GM23338 (cell line): ENCODE data around the gene MAPK1. TPM values are rescaled to one million over a fixed set of nuclear protein-coding genes. Genes with fewer than 3 reads are reported as not detected.

Source experiments
- ATAC-seq: fragments of 200-7000 bp; cut with Tn5 transposase; 3 replicates; pipeline ENCODE4 v1.9.1; 2020
- DNase-seq: peaks from one replicate; pipeline ENCODE4 v3.0.0-alpha.2; 2015; ENCODE audit warnings: low spot score
- H2AFZ ChIP-seq: fragments of 200-600 bp; sonication (generic); 2 replicates; pipeline ENCODE4 v1.8.0; 2016; ENCODE audit warnings: antibody characterized with exemption, mild to moderate bottlenecking, moderate library complexity
- H3F3A ChIP-seq: fragments of 200-600 bp; sonication (generic); replicated peaks from 2 replicates; pipeline ENCODE4 v1.8.0; 2017; ENCODE audit warnings: antibody characterized with exemption, mixed run types, low read depth
- H3K27ac ChIP-seq: fragments of 200-600 bp; sonication (generic); 2 replicates; pipeline ENCODE4 v1.6.1; 2016; ENCODE audit warnings: low read depth
- H3K27me3 ChIP-seq: fragments of 200-600 bp; sonication (generic); 2 replicates; pipeline ENCODE4 v1.8.0; 2016; ENCODE audit warnings: mild to moderate bottlenecking, mixed run types, moderate library complexity; ENCODE audit not compliant: insufficient read depth
- H3K36me3 ChIP-seq: fragments of 200-600 bp; sonication (generic); 2 replicates; pipeline ENCODE4 v1.8.0; 2016; ENCODE audit warnings: mild to moderate bottlenecking; ENCODE audit not compliant: insufficient read depth
- H3K4me1 ChIP-seq: fragments of 200-600 bp; sonication (generic); 2 replicates; pipeline ENCODE4 v1.8.0; 2016; ENCODE audit warnings: mild to moderate bottlenecking, moderate library complexity; ENCODE audit not compliant: insufficient read depth
- H3K4me2 ChIP-seq: fragments of 200-600 bp; sonication (generic); 2 replicates; pipeline ENCODE4 v1.7.1; 2017; ENCODE audit warnings: mixed run types
- H3K4me3 ChIP-seq: fragments of 200-600 bp; sonication (generic); 2 replicates; pipeline ENCODE4 v1.6.1; 2016; ENCODE audit warnings: mixed run types
- H3K79me2 ChIP-seq: fragments of 200-600 bp; sonication (generic); replicated peaks from 2 replicates; pipeline ENCODE4 v1.8.0; 2017; ENCODE audit warnings: mild to moderate bottlenecking; ENCODE audit not compliant: insufficient read depth
- H3K9me2 ChIP-seq: fragments of 200-600 bp; sonication (generic); 2 replicates; pipeline ENCODE4 v1.8.0; 2017; ENCODE audit not compliant: insufficient read depth
- H4K20me1 ChIP-seq: fragments of 200-600 bp; sonication (generic); replicated peaks from 2 replicates; pipeline ENCODE4 v1.8.0; 2017; ENCODE audit warnings: mild to moderate bottlenecking; ENCODE audit not compliant: insufficient read depth
- H3K27ac Mint-ChIP-seq: 2 replicates; pipeline ENCODE4 v1.8.0; 2020; ENCODE audit warnings: inconsistent platforms, mild to moderate bottlenecking, moderate library complexity, mixed read lengths
- H3K27me3 Mint-ChIP-seq: 3 replicates; pipeline ENCODE4 v1.8.0; 2022; ENCODE audit warnings: low read depth, mild to moderate bottlenecking, moderate library complexity, mixed read lengths, inconsistent platforms; ENCODE audit not compliant: insufficient read depth, poor library complexity
- H3K36me3 Mint-ChIP-seq: 3 replicates; pipeline ENCODE4 v1.8.0; 2021; ENCODE audit warnings: low read depth, mild to moderate bottlenecking, inconsistent platforms, moderate library complexity, mixed read lengths
- H3K4me1 Mint-ChIP-seq: 3 replicates; pipeline ENCODE4 v1.8.0; 2020; ENCODE audit warnings: mild to moderate bottlenecking, inconsistent platforms, mixed read lengths
- H3K4me3 Mint-ChIP-seq: 3 replicates; pipeline ENCODE4 v1.8.0; 2021; ENCODE audit warnings: moderate library complexity, mild to moderate bottlenecking, inconsistent platforms, mixed read lengths
- H3K9me3 Mint-ChIP-seq: 3 replicates; pipeline ENCODE4 v1.8.0; 2020; ENCODE audit warnings: moderate library complexity, mild to moderate bottlenecking, inconsistent platforms, mixed read lengths
- CREB1 ChIP-seq: fragments of 250-450 bp; sonication (Bioruptor Pico); IDR thresholded peaks from 2 replicates; pipeline ENCODE4 v1.5.0; 2020; ENCODE audit warnings: low read depth, mild to moderate bottlenecking, moderate library complexity
- CTCF ChIP-seq, 2 experiments: fragments of 200-600 bp in 1 of 2; sonication (generic) in 1 of 2; conservative IDR thresholded peaks; 2 replicates each; pipeline versions ENCODE4 v1.5.1 to v1.6.1; 2016 to 2017; ENCODE audit warnings: antibody characterized with exemption in 2 of 2, low read depth in 2 of 2, mild to moderate bottlenecking in 2 of 2, moderate library complexity in 1 of 2
- ETS1 ChIP-seq: IDR thresholded peaks from 2 replicates; pipeline ENCODE4 v1.6.1; 2016; ENCODE audit warnings: antibody characterized with exemption
- EZH2 ChIP-seq: fragments of 200-600 bp; sonication (generic); IDR thresholded peaks from one replicate; pipeline ENCODE4 v1.8.0; 2017; ENCODE audit warnings: antibody characterized with exemption, mild to moderate bottlenecking, low read depth; ENCODE audit not compliant: unreplicated experiment
- EZH2phosphoT487 ChIP-seq: fragments of 200-600 bp; sonication (generic); IDR thresholded peaks from one replicate; pipeline ENCODE4 v1.8.1; 2018; ENCODE audit warnings: antibody characterized with exemption; ENCODE audit not compliant: unreplicated experiment
- JUNB ChIP-seq: IDR thresholded peaks from one replicate; pipeline ENCODE4 v1.6.1; 2016; ENCODE audit warnings: antibody characterized with exemption; ENCODE audit not compliant: unreplicated experiment
- NANOG ChIP-seq: IDR thresholded peaks from 2 replicates; pipeline ENCODE4 v1.6.1; 2016; ENCODE audit warnings: antibody characterized with exemption, borderline replicate concordance
- POLR2AphosphoS5 ChIP-seq: IDR thresholded peaks from 2 replicates; pipeline ENCODE4 v1.6.1; 2016; ENCODE audit warnings: antibody characterized with exemption, low read depth
- REST ChIP-seq: IDR thresholded peaks from one replicate; pipeline ENCODE4 v1.6.1; 2018; ENCODE audit warnings: antibody characterized with exemption; ENCODE audit not compliant: unreplicated experiment
- STAT1 ChIP-seq: IDR thresholded peaks from one replicate; pipeline ENCODE4 v1.6.1; 2016; ENCODE audit warnings: antibody characterized with exemption; ENCODE audit not compliant: unreplicated experiment
- ZNF331 ChIP-seq: fragments of 250-450 bp; sonication (Bioruptor Pico); IDR thresholded peaks from 2 replicates; pipeline ENCODE4 v1.5.0; 2020; ENCODE audit warnings: low read depth, mild to moderate bottlenecking, moderate library complexity
- polyA plus RNA-seq: library from polyadenylated mRNA; unstranded; fragments of >200 nt; fragmentation: Nextera tagmentation; extraction: Ambion mirVana; gene quantifications from 2 replicates; pipeline ENCODE4 v1.2.1, GENCODE V29; 2016
- total RNA-seq: library from RNA; depleted of rRNA; stranded (reverse); fragments of >200 nt; shearing (Covaris generic); gene quantifications from 2 replicates; pipeline ENCODE4 v1.2.3, GENCODE V29; 2014
- TF ChIP-seq, protein P1 (sequence below): fragments of 250-450 bp; sonication (Bioruptor Pico); IDR thresholded peaks from 2 replicates; pipeline ENCODE4 v1.5.0; 2020; ENCODE audit warnings: mild to moderate bottlenecking, moderate library complexity

The MAPK1 gene
- total and polyA plus RNA-seq, 2 experiments from 2014 or later, result 17.4 to 77.5 TPM

- peak overlapping the region; percentile 56; the same call in 1 of the 2 replicates for H3K27ac Mint-ChIP-seq
- no peak overlapping the region for H3K4me2 ChIP-seq
Observed at GRCh38 chr22:21754523-21754922, 112.9 kb downstream of the MAPK1 start.

More at GRCh38 chr22:21754523-21754922, 112.9 kb downstream of the MAPK1 start:
- Histone ChIP-seq H3F3A (peaks cover 6% of the 10 kb centered on the region; the same call in 1 of the 2 replicates), H3K36me3 (no peaks in the 10 kb centered on the region), H3K27me3 (no peaks in the 10 kb centered on the region), H3K79me2 (no peaks in the 10 kb centered on the region), H3K4me3 (no peak overlapping the region), H3K4me1 (no peaks in the 10 kb centered on the region), H3K9me2 (no peaks in the 10 kb centered on the region), H4K20me1 (0 out of 2 replicates have a peak, but pooled peaks cover 11% of the 10 kb centered on the region), H2AFZ (no peak overlapping the region), H3K27ac (no peak overlapping the region)
- Mint-ChIP-seq H3K27me3 (peaks cover 12% of the 10 kb centered on the region), H3K9me3 (no peaks in the 10 kb centered on the region; the same call in 2 of the 3 replicates), H3K4me1 (peaks cover 8% of the 10 kb centered on the region; the same call in 2 of the 3 replicates), H3K36me3 (peaks cover 8% of the 10 kb centered on the region), H3K4me3 (no peak overlapping the region)
- ATAC-seq (peak; percentile 52), DNase-seq (no peak)
- TF ChIP-seq EZH2 (no peak), ETS1 (no peak), REST (no peak), EZH2phosphoT487 (no peak), ZNF331 (CRISPR knock-in tag) (no peak), JUNB (no peak), NANOG (no peak), CREB1 (CRISPR knock-in tag) (no peak), POLR2AphosphoS5 (no peak), CTCF (conservative IDR thresholded peaks at IDR 0.05; ENCODE audit: low read depth in 2 of 2) (no peak), STAT1 (no peak)
- TF ChIP-seq, protein P1, sequence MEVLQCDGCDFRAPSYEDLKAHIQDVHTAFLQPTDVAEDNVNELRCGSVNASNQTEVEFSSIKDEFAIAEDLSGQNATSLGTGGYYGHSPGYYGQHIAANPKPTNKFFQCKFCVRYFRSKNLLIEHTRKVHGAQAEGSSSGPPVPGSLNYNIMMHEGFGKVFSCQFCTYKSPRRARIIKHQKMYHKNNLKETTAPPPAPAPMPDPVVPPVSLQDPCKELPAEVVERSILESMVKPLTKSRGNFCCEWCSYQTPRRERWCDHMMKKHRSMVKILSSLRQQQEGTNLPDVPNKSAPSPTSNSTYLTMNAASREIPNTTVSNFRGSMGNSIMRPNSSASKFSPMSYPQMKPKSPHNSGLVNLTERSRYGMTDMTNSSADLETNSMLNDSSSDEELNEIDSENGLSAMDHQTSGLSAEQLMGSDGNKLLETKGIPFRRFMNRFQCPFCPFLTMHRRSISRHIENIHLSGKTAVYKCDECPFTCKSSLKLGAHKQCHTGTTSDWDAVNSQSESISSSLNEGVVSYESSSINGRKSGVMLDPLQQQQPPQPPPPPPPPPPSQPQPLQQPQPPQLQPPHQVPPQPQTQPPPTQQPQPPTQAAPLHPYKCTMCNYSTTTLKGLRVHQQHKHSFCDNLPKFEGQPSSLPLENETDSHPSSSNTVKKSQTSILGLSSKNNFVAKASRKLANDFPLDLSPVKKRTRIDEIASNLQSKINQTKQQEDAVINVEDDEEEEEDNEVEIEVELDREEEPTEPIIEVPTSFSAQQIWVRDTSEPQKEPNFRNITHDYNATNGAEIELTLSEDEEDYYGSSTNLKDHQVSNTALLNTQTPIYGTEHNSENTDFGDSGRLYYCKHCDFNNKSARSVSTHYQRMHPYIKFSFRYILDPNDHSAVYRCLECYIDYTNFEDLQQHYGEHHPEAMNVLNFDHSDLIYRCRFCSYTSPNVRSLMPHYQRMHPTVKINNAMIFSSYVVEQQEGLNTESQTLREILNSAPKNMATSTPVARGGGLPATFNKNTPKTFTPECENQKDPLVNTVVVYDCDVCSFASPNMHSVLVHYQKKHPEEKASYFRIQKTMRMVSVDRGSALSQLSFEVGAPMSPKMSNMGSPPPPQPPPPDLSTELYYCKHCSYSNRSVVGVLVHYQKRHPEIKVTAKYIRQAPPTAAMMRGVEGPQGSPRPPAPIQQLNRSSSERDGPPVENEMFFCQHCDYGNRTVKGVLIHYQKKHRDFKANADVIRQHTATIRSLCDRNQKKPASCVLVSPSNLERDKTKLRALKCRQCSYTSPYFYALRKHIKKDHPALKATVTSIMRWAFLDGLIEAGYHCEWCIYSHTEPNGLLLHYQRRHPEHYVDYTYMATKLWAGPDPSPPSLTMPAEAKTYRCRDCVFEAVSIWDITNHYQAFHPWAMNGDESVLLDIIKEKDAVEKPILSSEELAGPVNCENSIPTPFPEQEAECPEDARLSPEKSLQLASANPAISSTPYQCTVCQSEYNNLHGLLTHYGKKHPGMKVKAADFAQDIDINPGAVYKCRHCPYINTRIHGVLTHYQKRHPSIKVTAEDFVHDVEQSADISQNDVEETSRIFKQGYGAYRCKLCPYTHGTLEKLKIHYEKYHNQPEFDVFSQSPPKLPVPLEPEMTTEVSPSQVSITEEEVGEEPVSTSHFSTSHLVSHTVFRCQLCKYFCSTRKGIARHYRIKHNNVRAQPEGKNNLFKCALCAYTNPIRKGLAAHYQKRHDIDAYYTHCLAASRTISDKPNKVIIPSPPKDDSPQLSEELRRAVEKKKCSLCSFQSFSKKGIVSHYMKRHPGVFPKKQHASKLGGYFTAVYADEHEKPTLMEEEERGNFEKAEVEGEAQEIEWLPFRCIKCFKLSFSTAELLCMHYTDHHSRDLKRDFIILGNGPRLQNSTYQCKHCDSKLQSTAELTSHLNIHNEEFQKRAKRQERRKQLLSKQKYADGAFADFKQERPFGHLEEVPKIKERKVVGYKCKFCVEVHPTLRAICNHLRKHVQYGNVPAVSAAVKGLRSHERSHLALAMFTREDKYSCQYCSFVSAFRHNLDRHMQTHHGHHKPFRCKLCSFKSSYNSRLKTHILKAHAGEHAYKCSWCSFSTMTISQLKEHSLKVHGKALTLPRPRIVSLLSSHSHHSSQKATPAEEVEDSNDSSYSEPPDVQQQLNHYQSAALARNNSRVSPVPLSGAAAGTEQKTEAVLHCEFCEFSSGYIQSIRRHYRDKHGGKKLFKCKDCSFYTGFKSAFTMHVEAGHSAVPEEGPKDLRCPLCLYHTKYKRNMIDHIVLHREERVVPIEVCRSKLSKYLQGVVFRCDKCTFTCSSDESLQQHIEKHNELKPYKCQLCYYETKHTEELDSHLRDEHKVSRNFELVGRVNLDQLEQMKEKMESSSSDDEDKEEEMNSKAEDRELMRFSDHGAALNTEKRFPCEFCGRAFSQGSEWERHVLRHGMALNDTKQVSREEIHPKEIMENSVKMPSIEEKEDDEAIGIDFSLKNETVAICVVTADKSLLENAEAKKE (CRISPR knock-in tag), result no peak
